ENCODE measurements around the gene ZNF229.
"Not testable (repeated sequence)": the region's sequence is repeated elsewhere in the genome, so short reads cannot be mapped to it uniquely, and the experiment has no call there.

ZNF229 gene

DNA sequence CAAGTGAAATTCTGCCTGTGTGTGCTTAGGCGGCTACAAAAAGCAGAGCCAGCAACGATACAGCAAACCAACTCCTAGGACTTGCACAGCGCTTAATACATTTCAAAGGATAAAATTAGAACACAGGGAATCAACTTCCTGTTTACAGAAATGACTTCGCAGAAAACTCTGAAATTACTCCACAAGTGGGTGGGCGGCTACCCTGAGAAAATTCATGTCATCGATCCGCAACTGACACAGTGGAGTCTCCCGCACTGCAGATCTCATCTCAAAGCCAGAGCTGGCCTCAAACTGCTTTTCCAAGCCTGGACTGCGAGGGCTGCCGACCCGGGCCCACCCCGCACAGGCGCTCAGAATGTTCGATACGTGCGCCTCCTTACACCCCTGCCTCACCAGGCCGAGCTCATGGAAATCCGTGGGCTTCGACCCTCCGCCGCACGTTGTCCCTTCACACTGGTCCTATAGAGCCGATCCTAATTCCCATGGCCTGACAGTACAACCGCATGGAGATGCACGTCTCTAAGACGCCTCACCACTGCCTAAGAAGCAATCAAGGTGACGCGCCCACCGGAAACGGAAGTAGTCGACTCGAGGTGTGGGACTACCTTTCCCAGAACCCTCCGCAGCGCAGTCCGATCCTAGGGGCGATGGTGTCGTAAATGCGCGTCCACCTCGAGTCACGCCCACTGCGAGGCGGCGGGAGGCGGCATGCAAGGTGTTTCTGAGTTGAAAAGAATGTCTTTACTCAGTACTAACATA lies at the start of gene ZNF229:
Gene ZNF229 (minus strand): TSS at position 557 of the 759 bp plus-strand sequence. CDS start 5,625 bp downstream, outside the sequence.
- DNase-seq (ENCODE audit: low spot score), result peak; percentile 90

- DNase-seq (ENCODE audit: low spot score), result no peak
These were observed 48.4 kb upstream of the ZNF229 start for GRCh38 chr19:44496711-44497110.

DNA sequence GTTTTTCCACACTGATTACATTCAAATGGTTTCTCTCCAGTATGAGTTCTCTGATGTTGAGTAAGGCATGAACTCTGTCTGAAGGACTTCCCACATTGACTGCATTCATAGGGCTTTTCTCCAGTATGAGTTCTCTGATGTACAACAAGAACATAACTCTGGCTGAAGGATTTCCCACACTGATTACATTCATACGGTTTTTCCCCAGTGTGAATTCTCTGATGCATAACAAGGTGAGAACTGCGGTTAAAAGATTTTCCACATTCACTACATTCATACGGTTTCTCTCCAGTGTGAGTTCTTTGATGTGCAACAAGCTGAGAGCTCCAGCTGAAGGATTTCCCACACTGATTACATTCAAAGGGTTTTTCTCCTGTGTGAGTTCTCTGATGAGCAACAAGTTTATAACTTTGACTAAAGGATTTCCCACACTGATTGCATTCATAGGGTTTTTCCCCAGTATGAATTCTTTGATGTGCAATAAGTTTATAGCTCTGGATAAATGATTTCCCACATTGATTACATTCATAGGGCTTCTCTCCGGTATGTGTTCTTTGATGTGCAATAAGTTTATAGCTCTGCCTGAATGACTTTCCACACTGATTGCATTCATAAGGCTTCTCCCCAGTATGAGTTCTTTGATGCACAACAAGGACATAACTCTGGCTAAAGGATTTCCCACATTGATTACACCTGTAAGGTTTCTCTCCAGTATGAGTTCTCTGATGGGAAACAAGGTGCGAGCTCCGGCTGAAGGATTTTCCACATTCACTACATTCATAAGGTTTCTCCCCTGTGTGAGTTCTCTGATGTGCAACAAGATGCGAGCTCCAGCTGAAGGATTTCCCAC lies 28.5 kb upstream of the ZNF229 start:
- DNase-seq (ENCODE audit: low spot score), result no peak

- not testable (repeated sequence) for DNase-seq (ENCODE audit: low spot score)
These were observed 20.5 kb upstream of the ZNF229 start for GRCh38 chr19:44468730-44469129.

GRCh38 chr19:44462600-44463286 lies 14.5 kb upstream of the ZNF229 start:
- DNase-seq (ENCODE audit: low spot score), result not testable (repeated sequence)

GRCh38 chr19:44456016-44456415 lies 7.7 kb upstream of the ZNF229 start:
- DNase-seq (ENCODE audit: low spot score), result not testable (repeated sequence)

DNA sequence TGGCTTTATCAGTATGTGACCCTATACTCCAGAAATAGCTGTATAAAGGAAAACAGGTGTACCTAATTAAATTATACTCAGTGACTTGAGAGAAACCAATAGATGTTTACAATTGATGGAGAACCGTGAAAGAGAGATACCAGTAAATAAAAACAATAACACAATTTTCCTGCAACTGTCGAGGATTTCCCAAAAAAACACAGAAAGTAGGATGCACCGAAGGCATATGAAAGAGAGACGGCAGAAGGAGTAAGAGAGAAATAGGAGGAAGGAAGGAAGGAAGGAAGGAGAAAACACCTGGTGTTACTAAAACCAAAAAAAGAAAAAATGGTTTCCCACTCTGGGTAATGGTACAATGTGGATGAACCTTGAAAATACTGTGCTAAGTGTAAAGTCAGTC lies 6.8 kb upstream of the ZNF229 start:
- DNase-seq (ENCODE audit: low spot score), result no peak

DNA sequence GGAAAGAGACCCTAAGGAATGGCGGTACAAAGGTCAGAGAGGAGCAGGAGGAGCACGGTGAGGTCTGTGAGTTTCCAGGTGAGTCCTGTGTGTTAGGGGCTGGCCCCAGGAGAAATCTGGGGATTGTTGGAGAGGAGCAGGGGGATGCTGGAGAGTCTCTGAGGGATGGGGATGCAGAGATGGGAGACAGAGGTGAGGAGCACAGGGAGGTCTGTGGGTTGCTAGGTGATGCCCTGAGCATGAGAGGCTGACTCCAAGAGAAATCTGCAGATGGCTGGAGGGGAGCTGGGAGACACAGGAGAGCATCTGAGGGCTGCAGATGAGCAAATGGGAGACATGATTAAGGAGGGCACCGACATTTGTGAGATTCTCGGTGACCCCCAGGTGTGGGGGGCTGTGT lies 4.1 kb upstream of the ZNF229 start:
- DNase-seq (ENCODE audit: low spot score), result no peak

GRCh38 chr19:44451687-44452086 lies 3.4 kb upstream of the ZNF229 start:
- DNase-seq (ENCODE audit: low spot score), result no peak

DNA sequence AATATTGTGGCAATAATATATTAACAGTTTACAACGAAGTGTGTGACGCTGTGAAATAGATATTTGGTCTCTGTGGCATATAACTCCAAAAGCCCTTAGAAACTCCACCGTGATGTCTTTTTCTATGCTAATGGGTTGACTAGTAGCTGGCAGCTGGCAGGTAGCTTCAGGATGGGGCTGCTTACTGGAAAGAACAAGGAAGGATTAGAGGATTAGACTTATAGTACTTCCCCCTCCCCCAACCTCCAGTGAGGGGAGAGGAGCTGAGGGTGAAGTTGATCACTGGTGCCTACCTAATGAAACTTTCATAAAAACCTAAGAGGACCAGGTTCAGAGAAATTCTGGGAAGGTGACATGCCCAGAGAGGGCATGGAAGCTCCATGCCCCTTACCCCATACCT lies 9.8 kb downstream of the ZNF229 start:
- DNase-seq (ENCODE audit: low spot score), result no peak

GRCh38 chr19:44435441-44435840 lies 12.8 kb downstream of the ZNF229 start:
- no peak for DNase-seq (ENCODE audit: low spot score)

DNA sequence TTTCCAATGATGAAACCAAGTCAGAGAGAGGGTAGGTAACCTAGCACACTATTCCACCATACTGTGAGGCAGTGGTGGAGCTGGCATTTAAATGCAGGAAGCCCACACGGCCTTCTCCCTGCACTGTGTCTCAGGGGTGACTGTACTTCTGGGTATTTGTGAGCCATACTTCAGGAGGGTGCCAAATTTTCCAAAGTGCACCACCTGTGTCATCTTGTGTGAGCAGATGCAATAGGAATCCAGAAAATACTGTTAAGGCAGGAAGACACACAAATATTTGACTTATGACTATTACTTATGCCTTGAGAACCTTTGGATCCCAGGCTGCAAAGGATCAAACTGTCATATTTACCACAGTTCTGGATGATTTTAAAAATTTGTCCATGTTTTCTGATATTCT lies 17.3 kb downstream of the ZNF229 start:
- no peak for DNase-seq (ENCODE audit: low spot score)

GRCh38 chr19:44415553-44415952 lies 32.7 kb downstream of the ZNF229 start:
- not testable (repeated sequence) for DNase-seq (ENCODE audit: low spot score)

DNA sequence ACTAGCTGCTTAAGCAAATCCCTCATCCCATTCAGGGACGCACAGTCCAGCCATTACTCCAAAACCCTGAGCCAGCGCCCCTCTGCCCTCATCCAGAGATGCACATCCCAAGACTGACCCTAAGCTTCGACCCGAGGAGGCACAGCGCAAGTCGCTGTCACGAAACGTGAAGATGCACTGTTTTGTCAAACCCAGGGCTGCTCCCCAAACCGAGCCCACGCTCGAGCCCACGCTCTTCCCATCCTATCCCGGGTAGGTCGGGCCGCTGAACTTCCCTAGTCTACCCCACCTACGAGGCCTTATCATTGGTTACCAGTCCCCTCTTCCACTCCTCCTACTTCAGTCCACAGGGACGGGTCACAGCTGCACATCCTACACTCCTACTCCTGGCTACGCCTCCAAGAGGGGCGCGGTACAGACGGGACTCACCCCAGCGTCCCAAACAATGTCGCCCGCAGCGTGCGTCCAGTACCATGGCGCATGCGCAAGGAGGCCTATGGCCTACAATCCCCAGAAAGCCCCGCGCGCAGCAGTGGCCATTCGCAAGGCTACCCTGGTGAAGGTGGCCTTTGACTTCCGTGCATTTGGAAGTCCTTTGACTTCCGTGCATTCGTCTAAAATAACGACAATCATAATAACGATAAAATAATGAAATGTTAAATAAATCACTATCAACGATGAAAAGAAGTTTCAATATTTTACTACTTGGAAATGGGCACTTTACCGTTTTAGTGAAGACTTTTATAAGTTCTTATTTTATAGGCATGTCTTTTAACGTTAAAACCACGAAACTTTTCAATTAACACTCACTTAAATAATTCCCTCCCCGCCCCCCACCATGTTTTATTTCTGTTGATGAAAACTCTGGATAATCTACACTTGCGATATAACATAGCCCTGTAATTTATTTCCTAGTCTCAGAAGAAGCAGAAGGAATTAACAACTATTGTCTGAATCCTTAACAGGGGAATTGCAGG lies 46.8 kb downstream of the ZNF229 start, which contains the start of gene ZNF285:
Gene ZNF285 (minus strand): TSS at position 470 of the 977 bp plus-strand sequence. CDS start 4,395 bp downstream, outside the sequence.
- DNase-seq (ENCODE audit: low spot score), result peak; percentile 96

DNA sequence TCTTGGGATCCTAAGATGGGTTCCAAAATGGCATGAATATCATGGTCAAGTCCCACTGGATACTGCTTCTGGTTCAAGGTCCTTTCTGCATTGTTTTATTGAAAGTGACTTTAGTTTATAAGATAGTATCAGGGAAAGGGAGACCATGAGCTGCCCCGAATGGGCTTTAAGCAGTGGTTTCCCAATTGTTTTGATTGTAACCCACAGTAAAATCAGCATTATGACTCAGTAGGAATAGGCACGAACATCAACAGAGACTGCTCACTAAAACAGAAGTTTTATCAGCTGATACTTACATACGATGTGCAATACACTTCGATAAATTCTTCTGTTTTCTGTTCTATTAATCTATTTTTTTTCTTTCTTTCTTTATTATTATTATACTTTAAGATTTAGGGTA lies 59.0 kb downstream of the ZNF229 start:
- DNase-seq (ENCODE audit: low spot score), result not testable (repeated sequence)
